Mesodermal cell (in vitro differentiated cells): ENCODE measurements around the gene EFHD2.
"Not testable (repeated sequence)": the region's sequence is repeated elsewhere in the genome, so short reads cannot be mapped to it uniquely, and the experiment has no call there.

ENCODE experiments used
- H3K27ac ChIP-seq: 2 replicates; pipeline ENCODE4 v1.7.0; 2013; ENCODE audit warnings: mild to moderate bottlenecking, low read depth, low read length, moderate library complexity; ENCODE audit not compliant: severe bottlenecking
- H3K36me3 ChIP-seq: 2 replicates; pipeline ENCODE4 v1.7.1; 2013; ENCODE audit warnings: mild to moderate bottlenecking, low read length, moderate library complexity; ENCODE audit not compliant: control insufficient read depth, insufficient read depth
- H3K4me1 ChIP-seq: one replicate; pipeline ENCODE4 v1.7.1; 2013; ENCODE audit warnings: mild to moderate bottlenecking, low read length; ENCODE audit not compliant: insufficient read depth, control insufficient read depth, poor library complexity, severe bottlenecking
- H3K4me3 ChIP-seq: 2 replicates; pipeline ENCODE4 v1.7.0; 2013; ENCODE audit warnings: low read length, control low read depth, mild to moderate bottlenecking; ENCODE audit not compliant: insufficient read depth, poor library complexity, severe bottlenecking; ENCODE audit errors: extremely low read depth
- H3K9me3 ChIP-seq: 2 replicates; pipeline ENCODE4 v1.7.1; 2013; ENCODE audit warnings: mild to moderate bottlenecking, low read length, moderate library complexity; ENCODE audit not compliant: control insufficient read depth
- WGBS, 2 experiments: methylation state at CpG; one replicate each; pipeline ENCODE4 v1.1.5; 2013; ENCODE audit warnings: missing lambda C conversion rate in 2 of 2; ENCODE audit not compliant: insufficient coverage in 2 of 2; 5-methylcytosine and 5-hydroxymethylcytosine counted together

Gene EFHD2

GRCh38 chr1:15379151-15379550 lies 30.5 kb upstream of the EFHD2 start:
- not testable (repeated sequence) for H3K36me3 ChIP-seq, H3K4me3 ChIP-seq, H3K4me1 ChIP-seq, H3K9me3 ChIP-seq, H3K27ac ChIP-seq
- 77 to 80% methylated on average over 5 of the region's 9 CpGs for WGBS, 2 experiments

GRCh38 chr1:15380601-15381508 lies 28.8 kb upstream of the EFHD2 start:
- Histone ChIP-seq H3K9me3 (no peaks in the 10 kb centered on the region), H3K27ac (no peak overlapping the region), H3K4me1 (peaks cover 6% of the 10 kb centered on the region), H3K36me3 (no peaks in the 10 kb centered on the region), H3K4me3 (no peak overlapping the region)
- WGBS, 2 experiments = 94 to 95% methylated on average over 17 of the region's 22 CpGs

GRCh38 chr1:15381805-15382204 lies 27.9 kb upstream of the EFHD2 start:
- H3K4me1 ChIP-seq = peaks cover 6% of the 10 kb centered on the region
- 90 to 93% methylated on average over 9 to 12 of the region's 12 CpGs for WGBS, 2 experiments
- H3K36me3 ChIP-seq = no peaks in the 10 kb centered on the region
- no peaks in the 10 kb centered on the region for H3K9me3 ChIP-seq
- H3K27ac ChIP-seq = no peak overlapping the region
- no peak overlapping the region for H3K4me3 ChIP-seq

- 92 to 94% methylated on average over 25 to 26 of the region's 26 CpGs for WGBS, 2 experiments
- Histone ChIP-seq H3K4me1 (peaks cover 6% of the 10 kb centered on the region), H3K4me3 (no peak overlapping the region), H3K36me3 (no peaks in the 10 kb centered on the region), H3K27ac (no peak overlapping the region), H3K9me3 (no peaks in the 10 kb centered on the region)
Observed at GRCh38 chr1:15382601-15383518, 26.8 kb upstream of the EFHD2 start.

GRCh38 chr1:15383810-15384209 lies 25.9 kb upstream of the EFHD2 start:
- 87% methylated on average over 4 to 5 of the region's 5 CpGs for WGBS, 2 experiments
- H3K4me3 ChIP-seq = no peak overlapping the region
- no peak overlapping the region for H3K27ac ChIP-seq

GRCh38 chr1:15384301-15384901 lies 25.3 kb upstream of the EFHD2 start:
- Histone ChIP-seq H3K4me1 (peaks cover 6% of the 10 kb centered on the region), H3K9me3 (no peaks in the 10 kb centered on the region), H3K27ac (no peak overlapping the region), H3K36me3 (no peaks in the 10 kb centered on the region), H3K4me3 (no peak overlapping the region)
- WGBS, 2 experiments = 17 to 26% methylated on average over 12 to 19 of the region's 20 CpGs

More at GRCh38 chr1:15383810-15384209, 25.9 kb upstream of the EFHD2 start:
- peaks cover 6% of the 10 kb centered on the region for H3K4me1 ChIP-seq
- no peaks in the 10 kb centered on the region for H3K9me3 ChIP-seq
- no peaks in the 10 kb centered on the region for H3K36me3 ChIP-seq

- WGBS, 2 experiments = 67 to 77% methylated on average over 2 to 3 of the region's 3 CpGs
- no peak overlapping the region for H3K4me3 ChIP-seq
- H3K36me3 ChIP-seq = no peaks in the 10 kb centered on the region
- H3K9me3 ChIP-seq = no peaks in the 10 kb centered on the region
- H3K4me1 ChIP-seq = peaks cover 6% of the 10 kb centered on the region
- H3K27ac ChIP-seq = no peak overlapping the region
Observed at GRCh38 chr1:15385420-15385819, 24.3 kb upstream of the EFHD2 start.

- Histone ChIP-seq H3K4me3 (no peak overlapping the region), H3K36me3 (no peaks in the 10 kb centered on the region), H3K27ac (no peak overlapping the region), H3K4me1 (peaks cover 6% of the 10 kb centered on the region), H3K9me3 (no peaks in the 10 kb centered on the region)
- 12 to 13% methylated on average over 16 to 17 of the region's 17 CpGs for WGBS, 2 experiments
Observed at GRCh38 chr1:15386164-15386749, 23.4 kb upstream of the EFHD2 start.

- H3K36me3 ChIP-seq = no peaks in the 10 kb centered on the region
- no peak overlapping the region for H3K4me3 ChIP-seq
- WGBS, 2 experiments = 57 to 66% methylated on average over 12 to 13 of the region's 15 CpGs
- no peak overlapping the region for H3K27ac ChIP-seq
- no peaks in the 10 kb centered on the region for H3K9me3 ChIP-seq
- peaks cover 6% of the 10 kb centered on the region for H3K4me1 ChIP-seq
Observed at GRCh38 chr1:15388201-15388880, 21.3 kb upstream of the EFHD2 start.

GRCh38 chr1:15389828-15390227 lies 19.9 kb upstream of the EFHD2 start:
- not testable (repeated sequence) for H3K4me1 ChIP-seq, H3K27ac ChIP-seq, H3K9me3 ChIP-seq, H3K4me3 ChIP-seq, H3K36me3 ChIP-seq
- 84 to 87% methylated on average over 5 to 8 of the region's 8 CpGs for WGBS, 2 experiments
